H9 (cell line): Measurements from ENCODE around the gene HMSD. TPM values are rescaled to one million over a fixed set of nuclear protein-coding genes. Genes with fewer than 3 reads are reported as not detected.

ENCODE experiments used
- DNase-seq: peaks from one replicate; pipeline ENCODE4 v3.0.0-alpha.2; 2017
- H2AFZ ChIP-seq: one replicate; pipeline ENCODE4 v1.6.1; 2013; ENCODE audit warnings: mild to moderate bottlenecking, low read length, control low read depth, moderate library complexity
- H2AK5ac ChIP-seq: 2 replicates; pipeline ENCODE4 v1.6.1; 2013; ENCODE audit warnings: low read length, control low read depth, mixed read lengths; ENCODE audit not compliant: insufficient read length
- H2BK120ac ChIP-seq: one replicate; pipeline ENCODE4 v1.6.1; 2013; ENCODE audit warnings: low read depth, mild to moderate bottlenecking, low read length, control low read depth, inconsistent platforms; ENCODE audit not compliant: poor library complexity, severe bottlenecking
- H2BK12ac ChIP-seq: 2 replicates; pipeline ENCODE4 v1.6.1; 2013; ENCODE audit warnings: low read length, control low read depth, mixed read lengths, low read depth; ENCODE audit not compliant: insufficient read length
- H2BK15ac ChIP-seq: 2 replicates; pipeline ENCODE4 v1.6.1; 2013; ENCODE audit warnings: low read depth, low read length, control low read depth
- H2BK20ac ChIP-seq: one replicate; pipeline ENCODE4 v1.6.1; 2013; ENCODE audit warnings: low read depth, mild to moderate bottlenecking, low read length, control low read depth, inconsistent platforms; ENCODE audit not compliant: poor library complexity, severe bottlenecking
- H2BK5ac ChIP-seq: 2 replicates; pipeline ENCODE4 v1.6.1; 2013; ENCODE audit warnings: low read length, control low read depth, mixed read lengths; ENCODE audit not compliant: insufficient read length
- H3K14ac ChIP-seq: 2 replicates; pipeline ENCODE4 v1.6.1; 2013; ENCODE audit warnings: low read length, control low read depth; ENCODE audit not compliant: insufficient read depth
- H3K18ac ChIP-seq: 2 replicates; pipeline ENCODE4 v1.6.1; 2013; ENCODE audit warnings: low read depth, mild to moderate bottlenecking, mixed read lengths, low read length, control low read depth; ENCODE audit not compliant: insufficient read length
- H3K23ac ChIP-seq: 2 replicates; pipeline ENCODE4 v1.6.1; 2013; ENCODE audit warnings: low read length, control low read depth, mixed read lengths, low read depth; ENCODE audit not compliant: insufficient read length
- H3K23me2 ChIP-seq: 2 replicates; pipeline ENCODE4 v1.6.1; 2013; ENCODE audit warnings: low read depth, mild to moderate bottlenecking, mixed read lengths, low read length, control low read depth; ENCODE audit not compliant: insufficient read length, poor library complexity, severe bottlenecking
- H3K27ac ChIP-seq: 2 replicates; pipeline ENCODE4 v1.5.1; 2013; ENCODE audit warnings: low read length, control low read depth, mixed read lengths, low read depth; ENCODE audit not compliant: insufficient read length
- H3K27me3 ChIP-seq: 2 replicates; pipeline ENCODE4 v1.6.1; 2013; ENCODE audit warnings: low read length, control low read depth, inconsistent platforms; ENCODE audit not compliant: insufficient read depth
- H3K4ac ChIP-seq: 2 replicates; pipeline ENCODE4 v1.6.1; 2013; ENCODE audit warnings: low read depth, mild to moderate bottlenecking, control low read depth, inconsistent platforms, low read length, moderate library complexity
- H3K4me1 ChIP-seq: 2 replicates; pipeline ENCODE4 v1.6.1; 2013; ENCODE audit warnings: low read length, control low read depth, inconsistent platforms; ENCODE audit not compliant: insufficient read depth
- H3K4me2 ChIP-seq: 2 replicates; pipeline ENCODE4 v1.6.1; 2013; ENCODE audit warnings: low read length, control low read depth, mixed read lengths; ENCODE audit not compliant: insufficient read length, insufficient read depth
- H3K56ac ChIP-seq: 2 replicates; pipeline ENCODE4 v1.6.1; 2013; ENCODE audit warnings: low read depth, mild to moderate bottlenecking, mixed read lengths, low read length, control low read depth; ENCODE audit not compliant: insufficient read length
- H3K79me1 ChIP-seq: 2 replicates; pipeline ENCODE4 v1.6.1; 2013; ENCODE audit warnings: low read depth, mild to moderate bottlenecking, moderate library complexity, low read length, control low read depth, inconsistent platforms; ENCODE audit not compliant: insufficient read depth, poor library complexity, severe bottlenecking
- H3K79me2 ChIP-seq: 2 replicates; pipeline ENCODE4 v1.6.1; 2013; ENCODE audit warnings: low read length, control low read depth, inconsistent platforms; ENCODE audit not compliant: insufficient read depth
- H3K9ac ChIP-seq: 2 replicates; pipeline ENCODE4 v1.6.1; 2013; ENCODE audit warnings: low read length, control low read depth, mixed read lengths; ENCODE audit not compliant: insufficient read length; ENCODE audit errors: extremely low read depth
- H3K9me3 ChIP-seq: one replicate; pipeline ENCODE4 v1.6.1; 2013; ENCODE audit warnings: low read depth, low read length, inconsistent platforms; ENCODE audit not compliant: control insufficient read depth
- H3T11ph ChIP-seq: one replicate; pipeline ENCODE4 v1.6.1; 2013; ENCODE audit warnings: mild to moderate bottlenecking, low read length, control low read depth, inconsistent platforms
- H4K20me1 ChIP-seq: one replicate; pipeline ENCODE4 v1.6.1; 2013; ENCODE audit not compliant: control insufficient read depth, insufficient read length, insufficient read depth
- H4K5ac ChIP-seq: 2 replicates; pipeline ENCODE4 v1.6.1; 2013; ENCODE audit warnings: low read depth, mild to moderate bottlenecking, mixed read lengths, low read length, control low read depth; ENCODE audit not compliant: insufficient read length
- H4K8ac ChIP-seq: replicated peaks from 2 replicates; pipeline ENCODE4 v1.6.1; 2013; ENCODE audit warnings: low read length, control low read depth, mixed read lengths, low read depth; ENCODE audit not compliant: insufficient read length
- H4K91ac ChIP-seq: 2 replicates; pipeline ENCODE4 v1.6.1; 2013; ENCODE audit warnings: low read depth, mild to moderate bottlenecking, moderate library complexity, mixed read lengths, low read length, control low read depth; ENCODE audit not compliant: insufficient read length
- H3K27ac Mint-ChIP-seq, 3 experiments: 2 replicates in 2 of 3; 3 replicates in 1 of 3; pipeline ENCODE4 v1.8.0; 2020 to 2021; ENCODE audit warnings: mixed read lengths in 3 of 3, mild to moderate bottlenecking in 1 of 3, moderate library complexity in 1 of 3
- H3K27me3 Mint-ChIP-seq: 2 replicates; pipeline ENCODE4 v1.8.0; 2021; ENCODE audit warnings: low read depth, mild to moderate bottlenecking, moderate library complexity, mixed read lengths
- H3K36me3 Mint-ChIP-seq, 3 experiments: 2 replicates in 2 of 3; 3 replicates in 1 of 3; pipeline ENCODE4 v1.8.0; 2020 to 2021; ENCODE audit warnings: low read depth in 3 of 3, mixed read lengths in 3 of 3; ENCODE audit not compliant: insufficient read depth in 1 of 3
- H3K4me1 Mint-ChIP-seq, 2 experiments: 2 replicates each; pipeline ENCODE4 v1.8.0; 2020; ENCODE audit warnings: mixed read lengths in 2 of 2
- H3K4me3 Mint-ChIP-seq, 2 experiments: 2 replicates in 1 of 2; 3 replicates in 1 of 2; pipeline ENCODE4 v1.8.0; 2020 to 2021; ENCODE audit warnings: mild to moderate bottlenecking in 2 of 2, mixed read lengths in 2 of 2, moderate library complexity in 1 of 2
- H3K9me3 Mint-ChIP-seq, 2 experiments: 2 replicates in 1 of 2; 3 replicates in 1 of 2; pipeline ENCODE4 v1.8.0; 2020; ENCODE audit warnings: mild to moderate bottlenecking in 2 of 2, mixed read lengths in 2 of 2, moderate library complexity in 1 of 2
- WGBS: extraction: QIAGEN DNeasy Blood & Tissue Kit; methylation state at CpG from one replicate; pipeline ENCODE4 v1.1.7; 2013; ENCODE audit warnings: missing lambda C conversion rate, low lambda C conversion rate, mixed read lengths; ENCODE audit not compliant: insufficient read length; ENCODE audit errors: extremely low coverage; 5-methylcytosine and 5-hydroxymethylcytosine counted together
- total RNA-seq: library from RNA; stranded (reverse); gene quantifications from 2 replicates; pipeline ENCODE4 v1.2.1, GENCODE V29; 2021
- TF ChIP-seq, protein P1 (sequence below): fragments of 200-600 bp; sonication (generic); conservative IDR thresholded peaks from 3 replicates; pipeline ENCODE4 v1.8.0; 2021; ENCODE audit warnings: antibody characterized with exemption, mild to moderate bottlenecking

HMSD gene
- total RNA-seq, 1 experiment from 2014 or later, result 6.6 TPM

DNA sequence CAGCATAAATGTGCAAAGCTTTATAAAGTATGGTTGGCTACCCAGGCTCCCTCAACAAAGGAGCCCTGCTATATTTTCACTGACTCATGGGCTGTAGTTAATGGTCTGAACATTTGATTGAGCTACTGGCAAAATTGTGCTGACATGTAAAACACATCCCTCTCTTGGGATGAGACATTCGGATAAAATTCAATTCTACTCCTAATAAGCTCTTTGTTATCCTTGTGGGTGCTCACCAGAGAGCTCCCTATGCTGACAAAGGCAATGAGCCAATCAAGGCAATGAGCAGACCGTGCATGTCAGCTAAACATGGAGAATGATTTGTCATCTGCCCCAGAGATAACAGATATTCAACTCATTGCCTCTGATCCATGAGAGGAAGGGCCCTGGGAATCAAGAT is 48.5 kb downstream of the HMSD start:
- Histone ChIP-seq H3K4me1 (no peaks in the 10 kb centered on the region), H3K56ac (no peak overlapping the region), H3K18ac (no peak overlapping the region), H3K4ac (no peak overlapping the region), H2BK20ac (no peak overlapping the region), H4K91ac (no peak overlapping the region), H3K9me3 (peaks cover 6% of the 10 kb centered on the region), H3K27me3 (no peaks in the 10 kb centered on the region), H2BK15ac (no peak overlapping the region), H3K14ac (no peak overlapping the region), H4K5ac (no peak overlapping the region), H3K27ac (no peak overlapping the region), H2BK5ac (no peak overlapping the region), H3K79me1 (no peaks in the 10 kb centered on the region), H3K9ac (no peak overlapping the region), H3K79me2 (no peaks in the 10 kb centered on the region), H3K23me2 (no peaks in the 10 kb centered on the region), H3K4me2 (no peak overlapping the region), H2AK5ac (no peak overlapping the region), H4K8ac (no peak overlapping the region), H4K20me1 (no peaks in the 10 kb centered on the region), H2BK120ac (no peak overlapping the region), H3K23ac (no peak overlapping the region), H2AFZ (no peak overlapping the region), H3T11ph (no peak overlapping the region), H2BK12ac (no peak overlapping the region)
- no peaks in the 10 kb centered on the region for H3K4me1 Mint-ChIP-seq
- WGBS, result no CpG with 5 or more reads among the region's 2 CpGs
- H3K4me3 Mint-ChIP-seq, result no peak overlapping the region
- DNase-seq, result no peak
- H3K9me3 Mint-ChIP-seq, result peaks cover 11 to 24% of the 10 kb centered on the region in 2 experiments
- TF ChIP-seq, protein P1, sequence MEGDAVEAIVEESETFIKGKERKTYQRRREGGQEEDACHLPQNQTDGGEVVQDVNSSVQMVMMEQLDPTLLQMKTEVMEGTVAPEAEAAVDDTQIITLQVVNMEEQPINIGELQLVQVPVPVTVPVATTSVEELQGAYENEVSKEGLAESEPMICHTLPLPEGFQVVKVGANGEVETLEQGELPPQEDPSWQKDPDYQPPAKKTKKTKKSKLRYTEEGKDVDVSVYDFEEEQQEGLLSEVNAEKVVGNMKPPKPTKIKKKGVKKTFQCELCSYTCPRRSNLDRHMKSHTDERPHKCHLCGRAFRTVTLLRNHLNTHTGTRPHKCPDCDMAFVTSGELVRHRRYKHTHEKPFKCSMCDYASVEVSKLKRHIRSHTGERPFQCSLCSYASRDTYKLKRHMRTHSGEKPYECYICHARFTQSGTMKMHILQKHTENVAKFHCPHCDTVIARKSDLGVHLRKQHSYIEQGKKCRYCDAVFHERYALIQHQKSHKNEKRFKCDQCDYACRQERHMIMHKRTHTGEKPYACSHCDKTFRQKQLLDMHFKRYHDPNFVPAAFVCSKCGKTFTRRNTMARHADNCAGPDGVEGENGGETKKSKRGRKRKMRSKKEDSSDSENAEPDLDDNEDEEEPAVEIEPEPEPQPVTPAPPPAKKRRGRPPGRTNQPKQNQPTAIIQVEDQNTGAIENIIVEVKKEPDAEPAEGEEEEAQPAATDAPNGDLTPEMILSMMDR, result no peak
- H3K27ac Mint-ChIP-seq, result no peak overlapping the region
- H3K27me3 Mint-ChIP-seq, result no peaks in the 10 kb centered on the region; the same call in 1 of the 2 replicates
- peaks cover 7 to 13% (median 9%) of the 10 kb centered on the region in 3 experiments for H3K36me3 Mint-ChIP-seq
